ENCODE measurements around the gene PM20D1.

GRCh38 chr1:205792481-205792881, 57.5 kb downstream of the PM20D1 start:
- no peak for TF ChIP-seq TAF1 (IDR thresholded peaks at IDR 0.05; ENCODE audit: low read depth, low read length)
- no peak for TF ChIP-seq POLR2A (IDR thresholded peaks at IDR 0.05; ENCODE audit: low read depth, low read length)
- no peak for TF ChIP-seq POLR2AphosphoS5 (IDR thresholded peaks at IDR 0.05; ENCODE audit: low read depth, low read length)
- TF ChIP-seq PAX5 (IDR thresholded peaks at IDR 0.05; ENCODE audit: insufficient read depth, low read length, severe bottlenecking), result no peak
- no peak for TF ChIP-seq POU2F2 (IDR thresholded peaks at IDR 0.05; ENCODE audit: low read depth, low read length)
